AG20443 (cell line): ENCODE results near the gene GPX3.
A peak's percentile ranks its signal among the peaks of the same experiment; 100 is the strongest.

Experiments used
- DNase-seq: peaks from one replicate; pipeline ENCODE4 v3.0.0; 2012; ENCODE audit warnings: low spot score, mixed read lengths

GPX3 gene, protein sequence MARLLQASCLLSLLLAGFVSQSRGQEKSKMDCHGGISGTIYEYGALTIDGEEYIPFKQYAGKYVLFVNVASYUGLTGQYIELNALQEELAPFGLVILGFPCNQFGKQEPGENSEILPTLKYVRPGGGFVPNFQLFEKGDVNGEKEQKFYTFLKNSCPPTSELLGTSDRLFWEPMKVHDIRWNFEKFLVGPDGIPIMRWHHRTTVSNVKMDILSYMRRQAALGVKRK

DNA sequence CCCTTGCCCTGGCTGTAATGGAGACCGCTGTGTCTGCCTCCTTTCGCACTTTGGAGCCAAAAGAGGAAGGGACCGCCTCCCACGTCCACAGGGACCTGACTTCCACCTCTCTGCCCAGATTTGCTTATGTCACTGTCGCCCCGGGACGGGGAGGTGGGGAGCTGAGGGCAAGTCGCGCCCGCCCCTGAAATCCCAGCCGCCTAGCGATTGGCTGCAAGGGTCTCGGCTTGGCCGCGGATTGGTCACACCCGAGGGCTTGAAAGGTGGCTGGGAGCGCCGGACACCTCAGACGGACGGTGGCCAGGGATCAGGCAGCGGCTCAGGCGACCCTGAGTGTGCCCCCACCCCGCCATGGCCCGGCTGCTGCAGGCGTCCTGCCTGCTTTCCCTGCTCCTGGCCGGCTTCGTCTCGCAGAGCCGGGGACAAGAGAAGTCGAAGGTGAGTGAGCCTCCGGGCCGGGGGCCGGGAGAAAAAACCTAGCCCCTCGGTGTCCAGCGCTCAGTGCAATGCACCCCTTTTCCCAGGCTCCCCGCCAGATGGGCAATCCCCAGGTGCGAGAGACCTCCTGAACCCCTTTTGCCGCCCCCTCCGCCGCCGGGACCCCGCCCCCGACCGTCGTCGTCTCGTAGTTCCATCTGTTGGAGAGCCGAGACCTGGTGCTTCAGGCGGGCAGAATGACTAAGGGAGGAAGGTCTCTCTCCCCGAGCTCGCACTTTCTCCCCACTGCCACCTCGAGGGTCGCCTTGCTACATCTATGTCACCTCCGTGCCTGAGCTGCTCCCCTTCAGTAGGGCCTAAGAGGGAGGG, at the start of gene GPX3:
Gene GPX3 (plus strand): TSS at position 288 of the 807 bp plus-strand sequence. CDS start 64 bp downstream, at position 352.
- peak; percentile 86 for DNase-seq

- DNase-seq = no peak
Measured at GRCh38 chr5:150978590-150978989, 41.8 kb upstream of the GPX3 start.

GRCh38 chr5:150987746-150988145, 32.6 kb upstream of the GPX3 start:
- no peak for DNase-seq

DNA sequence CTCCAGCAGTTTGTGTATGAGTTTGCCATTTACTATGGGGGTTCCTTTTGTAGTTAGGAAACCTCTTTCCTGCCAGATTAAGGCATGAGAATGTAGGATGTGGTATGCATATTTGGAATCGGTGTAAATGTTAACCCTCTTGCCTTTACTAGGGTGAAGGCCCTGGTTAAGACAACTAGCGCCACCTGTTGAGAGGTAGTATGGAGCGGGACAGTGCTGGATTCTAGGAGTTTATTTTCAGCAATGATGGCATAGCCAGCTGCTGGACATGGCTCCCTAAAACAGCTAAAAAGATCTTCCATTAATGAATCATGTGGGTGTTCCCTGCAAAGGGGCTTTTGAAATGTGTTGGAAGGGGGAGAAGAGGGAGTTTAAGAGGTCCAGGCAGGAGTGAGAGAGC, 30.7 kb upstream of the GPX3 start:
- no peak for DNase-seq

GRCh38 chr5:150992705-150993104, 27.7 kb upstream of the GPX3 start:
- no peak for DNase-seq

DNA sequence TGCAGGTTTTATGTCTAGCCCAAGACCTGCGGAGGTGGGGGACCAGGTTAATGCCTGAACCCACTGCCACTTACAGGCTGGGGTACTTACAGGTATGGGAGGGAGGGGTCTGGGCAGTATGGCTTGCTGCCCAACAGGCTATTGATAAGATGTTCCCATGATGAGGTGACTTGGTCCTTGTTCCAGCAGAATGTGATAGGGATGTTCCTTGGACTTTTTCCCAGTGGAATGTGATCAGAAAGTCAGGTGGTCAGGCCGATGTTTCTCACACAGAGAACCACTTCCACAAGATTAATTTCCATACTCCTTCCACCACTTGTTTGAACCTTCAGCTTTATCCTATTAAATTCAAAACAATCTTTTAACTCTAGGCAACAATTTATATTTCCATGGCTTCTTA, 27.0 kb upstream of the GPX3 start:
- DNase-seq = no peak

GRCh38 chr5:150993826-150994412, 26.5 kb upstream of the GPX3 start:
- DNase-seq = no peak

DNA sequence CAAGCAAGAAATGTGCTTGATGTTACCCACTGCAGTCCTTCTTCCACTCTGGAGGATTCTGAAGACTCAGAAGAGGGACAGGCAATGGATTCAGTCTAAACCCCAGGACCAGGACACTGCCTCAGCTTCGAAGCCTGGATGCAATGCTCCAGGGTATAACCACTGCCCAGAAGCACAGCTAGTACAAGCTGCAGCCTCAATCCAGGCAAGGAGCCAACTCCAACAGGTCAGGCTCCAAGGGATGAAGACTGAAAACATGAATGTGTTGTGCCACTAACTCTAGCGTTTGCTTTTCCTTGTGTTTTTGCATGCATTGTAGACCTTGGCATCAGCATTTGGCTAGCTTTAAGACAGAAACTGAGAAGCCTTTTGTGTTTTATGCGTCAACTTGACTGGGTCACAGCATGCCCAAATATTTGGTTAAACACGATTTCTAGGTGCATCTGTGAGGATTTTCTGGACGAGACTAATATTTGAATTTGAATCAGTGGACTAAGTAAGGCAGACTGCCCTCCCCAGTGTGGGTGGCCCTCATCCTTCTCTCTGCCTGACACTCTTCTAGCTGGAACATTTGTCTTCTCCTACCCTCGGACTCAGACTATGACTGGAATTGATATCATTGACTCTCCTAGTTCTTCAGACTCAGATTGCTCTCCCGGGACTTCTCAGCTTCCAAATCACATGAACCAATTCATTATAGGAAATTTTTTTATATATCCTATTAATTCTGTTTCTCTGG, 20.5 kb upstream of the GPX3 start:
- no peak for DNase-seq

- no peak for DNase-seq
Measured at GRCh38 chr5:151001436-151001835, 19.0 kb upstream of the GPX3 start.

GRCh38 chr5:151002250-151002649, 18.1 kb upstream of the GPX3 start:
- DNase-seq = peak; percentile 49

- DNase-seq = no peak
Measured at GRCh38 chr5:151002681-151003502, 17.5 kb upstream of the GPX3 start.

GRCh38 chr5:151003503-151003860, 16.9 kb upstream of the GPX3 start:
- no peak for DNase-seq

GRCh38 chr5:151004499-151004898, 15.9 kb upstream of the GPX3 start:
- DNase-seq = no peak

- no peak for DNase-seq
Measured at GRCh38 chr5:151005187-151005949, 15.0 kb upstream of the GPX3 start.

- DNase-seq = peak; percentile 57
Measured at GRCh38 chr5:151005950-151006576, 14.3 kb upstream of the GPX3 start.

GRCh38 chr5:151006704-151007334, 13.6 kb upstream of the GPX3 start:
- no peak for DNase-seq

DNA sequence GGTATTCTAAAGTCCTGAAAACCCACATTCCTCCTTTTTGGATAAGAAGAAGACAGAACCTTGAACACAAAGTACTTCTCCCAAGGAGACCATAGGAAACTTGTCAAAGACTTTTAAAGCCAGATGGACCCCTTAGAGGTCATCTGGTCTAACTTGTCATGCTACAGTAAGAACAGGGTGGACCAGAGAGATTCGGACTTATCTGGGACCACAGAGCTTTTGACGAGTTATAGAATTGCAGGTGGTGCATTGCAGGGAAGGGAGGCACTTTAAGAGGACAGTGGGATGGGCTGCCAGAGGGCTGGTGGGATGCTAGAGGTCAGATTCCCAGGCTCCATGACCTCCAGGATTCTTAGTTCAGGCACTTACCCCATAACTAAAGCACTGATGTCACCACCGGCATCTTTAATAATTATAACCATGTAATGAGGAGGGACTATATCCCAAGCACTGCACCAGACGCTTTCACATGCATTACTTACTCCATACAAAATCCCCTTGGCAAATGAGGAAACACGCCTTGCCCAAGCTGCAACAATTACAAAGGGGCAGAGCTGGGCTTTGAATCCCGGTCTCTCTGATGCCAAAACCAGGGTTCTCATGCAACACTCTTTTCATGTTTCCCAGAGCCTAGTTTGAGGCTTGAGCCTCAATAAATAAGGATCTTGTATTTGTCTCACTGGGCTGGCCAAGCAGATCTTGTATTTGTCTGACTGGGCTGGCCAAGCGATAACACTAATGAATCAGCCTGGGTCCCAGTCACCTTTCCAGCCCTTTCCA, 12.8 kb upstream of the GPX3 start:
- no peak for DNase-seq

DNA sequence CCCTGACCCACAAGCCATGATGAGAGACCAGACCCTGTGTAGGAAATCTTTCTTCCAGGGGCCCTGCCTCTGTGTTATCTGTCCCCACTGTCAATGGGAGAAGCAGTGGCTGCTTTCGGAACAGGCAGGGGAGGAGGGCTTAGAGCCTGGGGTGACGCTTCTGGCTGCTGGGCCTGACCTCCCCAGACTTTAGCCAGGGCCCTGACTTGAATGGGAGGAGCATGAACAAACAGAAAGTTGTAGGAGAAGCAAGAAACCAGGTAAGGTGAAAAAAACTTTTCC, 12.2 kb upstream of the GPX3 start:
- DNase-seq = no peak

- no peak for DNase-seq
Measured at GRCh38 chr5:151008906-151009305, 11.5 kb upstream of the GPX3 start.
